GM21367 (cell line): ENCODE results near the gene CCDC8.
"Not testable (repeated sequence)": the region's sequence is repeated elsewhere in the genome, so short reads cannot be mapped to it uniquely, and the experiment has no call there.

Experiments used
- ATAC-seq: cut with Tn5 transposase; IDR thresholded peaks from one replicate; pipeline ENCODE4 v1.9.1; 2021; ENCODE audit not compliant: unreplicated experiment

The CCDC8 gene

DNA sequence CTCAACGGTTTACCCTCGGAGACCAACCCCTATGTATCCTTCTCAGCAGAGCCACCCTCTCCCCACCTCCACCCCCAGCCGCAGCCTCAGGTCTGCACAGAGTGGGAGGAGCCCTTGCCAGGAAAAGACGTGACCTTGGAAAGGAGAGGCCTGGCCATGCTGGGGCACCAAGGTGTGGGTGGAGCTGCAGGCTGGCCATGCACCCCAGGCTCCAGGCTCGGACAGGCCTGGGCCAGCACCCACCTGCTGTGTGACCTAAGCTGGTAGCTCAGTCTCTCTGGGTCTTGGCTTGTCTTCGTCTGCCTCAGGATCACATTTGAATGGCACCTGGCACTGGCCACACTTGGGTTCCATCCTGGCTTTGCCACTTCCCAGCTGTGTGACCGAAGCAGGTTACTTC, 29.5 kb downstream of the CCDC8 start:
- ATAC-seq: no peak

DNA sequence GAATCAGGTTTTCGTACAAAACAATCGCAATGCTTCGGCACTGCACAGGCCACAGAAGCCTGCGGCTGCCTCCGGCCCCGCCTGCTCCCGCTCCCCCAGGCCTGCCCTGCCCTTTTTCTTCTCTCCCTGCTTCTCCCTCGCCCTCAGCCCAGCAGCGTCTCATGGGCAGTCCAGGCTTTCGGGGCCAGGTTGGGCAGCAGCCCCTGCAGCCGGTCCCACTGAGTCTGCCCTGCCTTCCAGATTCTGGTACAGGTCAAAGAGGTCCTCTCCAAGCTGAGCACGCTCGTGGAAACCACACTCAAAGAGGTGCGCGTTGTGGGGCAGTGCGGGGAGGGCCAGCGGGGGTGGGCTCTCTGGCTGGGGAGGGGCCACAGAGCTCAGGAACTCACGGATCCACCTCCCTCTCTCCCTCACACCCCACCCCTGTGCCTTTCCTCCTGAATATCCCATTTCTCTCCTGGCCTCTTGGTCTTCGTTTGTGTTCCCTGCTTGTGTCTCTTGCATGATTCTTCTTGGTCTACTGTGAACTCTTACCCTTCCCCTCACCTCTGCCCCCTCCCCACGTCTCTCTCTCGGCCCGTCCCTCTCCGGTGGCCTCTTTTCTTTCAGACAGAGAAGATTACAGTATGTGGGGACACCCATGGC, 30.1 kb downstream of the CCDC8 start:
- no peak for ATAC-seq

DNA sequence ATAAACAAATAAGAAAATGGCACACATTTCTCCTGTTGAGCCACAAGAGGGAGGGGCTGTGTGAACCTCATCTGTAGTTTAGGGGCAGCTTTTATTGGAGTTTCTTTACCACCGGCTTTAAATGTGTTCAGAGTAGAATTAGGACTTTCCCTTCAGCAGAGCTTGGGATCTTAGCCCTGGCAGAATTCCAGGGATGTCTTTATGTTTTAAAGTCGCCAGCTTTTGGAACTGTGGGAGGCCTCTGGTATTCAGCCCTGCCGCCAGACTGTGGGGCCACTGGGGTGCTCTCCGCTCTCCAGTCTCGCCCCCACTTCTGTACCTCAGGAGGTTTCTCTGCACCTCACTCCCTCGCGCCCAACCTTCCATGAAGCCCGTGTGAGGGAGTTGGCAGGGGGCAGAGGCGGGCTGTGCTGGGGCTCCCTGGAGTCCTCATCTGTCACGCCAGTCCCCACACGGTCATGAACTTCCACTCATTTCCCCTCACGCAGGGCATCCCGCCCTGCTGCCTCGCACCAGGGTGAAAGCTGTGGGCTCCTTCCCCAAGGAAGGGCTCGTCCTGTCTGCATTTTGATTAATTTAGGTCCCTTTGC, 31.5 kb downstream of the CCDC8 start:
- no peak for ATAC-seq

DNA sequence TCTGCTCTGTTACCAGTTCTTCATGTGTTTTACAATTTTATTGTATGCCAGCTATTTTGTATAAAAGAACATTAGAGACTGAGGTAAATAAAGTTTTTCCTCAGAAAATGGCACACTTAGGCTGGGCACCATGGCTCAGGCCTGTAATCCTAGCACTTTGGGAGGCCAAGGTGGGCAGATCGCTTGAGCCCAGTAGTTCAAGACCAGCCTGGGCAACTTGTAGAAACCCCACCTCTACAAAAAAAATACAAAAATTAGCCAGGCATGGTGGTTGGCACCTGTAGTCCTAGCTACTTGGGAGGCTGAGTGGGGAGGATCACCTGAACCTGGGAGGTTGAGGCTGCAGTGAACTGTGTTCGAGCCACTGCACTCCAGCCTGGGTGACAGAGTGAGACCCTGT, 32.0 kb downstream of the CCDC8 start:
- ATAC-seq: no peak

DNA sequence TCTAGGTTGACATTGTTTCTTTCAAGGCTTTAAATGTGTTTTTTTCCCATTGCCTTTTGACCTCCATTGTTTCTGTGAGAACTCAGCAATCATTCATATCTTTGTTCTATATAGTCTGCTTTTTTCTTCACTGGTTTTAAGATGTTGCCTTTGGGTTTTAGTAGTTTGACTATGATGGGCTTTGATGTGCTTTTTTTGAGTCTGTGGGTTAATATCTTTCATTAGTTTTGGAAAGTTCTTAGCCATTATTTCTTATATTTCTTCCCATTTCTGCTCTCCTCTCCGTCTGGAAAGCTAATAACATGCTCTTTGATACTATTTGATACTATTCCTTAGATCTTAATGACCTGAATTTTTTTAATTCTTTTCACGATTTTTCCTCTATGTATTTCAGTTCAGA, 32.7 kb downstream of the CCDC8 start:
- no peak for ATAC-seq

DNA sequence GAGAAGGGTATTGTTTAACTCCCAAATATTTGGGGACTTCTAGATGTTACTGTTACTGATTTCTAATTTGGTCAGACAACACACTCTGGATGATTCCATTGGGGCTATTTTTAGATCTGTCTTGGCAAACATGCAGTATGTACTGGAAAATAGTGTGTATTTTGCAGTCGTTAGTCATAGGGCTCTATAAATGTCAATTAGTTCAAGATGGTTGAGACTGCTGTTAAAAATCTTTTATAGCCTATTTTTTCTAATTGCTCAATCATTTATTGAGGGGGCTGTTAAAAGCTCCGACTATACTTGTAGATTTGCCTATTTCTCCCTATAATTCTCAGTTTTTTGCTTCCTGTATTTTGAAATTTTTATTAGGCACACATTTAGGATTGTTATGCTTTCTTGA, 35.1 kb downstream of the CCDC8 start:
- ATAC-seq: no peak

DNA sequence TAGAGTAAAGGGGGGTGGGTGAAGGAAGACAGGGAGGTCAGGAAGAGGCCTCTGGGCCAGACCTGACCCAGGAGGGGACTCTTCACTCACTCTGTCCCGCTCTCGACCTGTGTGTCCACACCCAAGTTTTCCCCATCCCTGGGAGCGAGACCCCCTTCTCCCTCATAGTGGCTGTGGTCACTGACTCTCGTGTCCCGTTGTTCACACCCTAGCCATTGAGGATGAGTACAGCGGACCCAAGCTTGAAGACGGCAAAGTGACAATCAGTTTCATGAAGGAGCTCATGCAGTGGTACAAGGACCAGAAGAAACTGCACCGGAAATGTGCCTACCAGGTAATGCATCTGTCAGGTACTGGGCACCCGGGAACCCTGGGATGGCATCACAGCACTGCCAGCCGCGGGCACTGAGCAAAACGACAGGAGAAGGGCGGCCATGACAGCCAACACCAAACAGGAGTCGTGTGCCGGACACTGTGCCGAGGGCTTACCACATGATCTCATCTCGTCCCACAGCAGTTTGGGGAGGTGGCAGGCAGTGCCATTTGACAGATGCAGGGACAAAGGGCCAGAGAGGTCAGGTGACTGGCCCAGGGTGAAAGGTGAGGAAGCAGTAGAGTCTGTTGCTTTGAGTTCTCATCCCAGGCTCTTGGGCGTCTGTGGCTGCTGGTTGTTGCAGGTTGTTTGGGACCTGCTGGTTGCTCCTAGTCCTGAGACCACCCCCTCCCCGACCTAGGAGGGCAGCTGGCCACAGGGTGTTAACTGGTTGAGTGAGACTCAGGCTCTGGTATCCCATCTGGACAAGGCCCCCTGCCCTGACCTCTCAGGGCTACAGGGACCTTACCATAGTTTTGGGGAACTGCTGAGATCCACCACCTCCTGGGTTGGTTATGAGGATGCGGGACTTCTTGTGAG, 36.9 kb downstream of the CCDC8 start:
- no peak for ATAC-seq

DNA sequence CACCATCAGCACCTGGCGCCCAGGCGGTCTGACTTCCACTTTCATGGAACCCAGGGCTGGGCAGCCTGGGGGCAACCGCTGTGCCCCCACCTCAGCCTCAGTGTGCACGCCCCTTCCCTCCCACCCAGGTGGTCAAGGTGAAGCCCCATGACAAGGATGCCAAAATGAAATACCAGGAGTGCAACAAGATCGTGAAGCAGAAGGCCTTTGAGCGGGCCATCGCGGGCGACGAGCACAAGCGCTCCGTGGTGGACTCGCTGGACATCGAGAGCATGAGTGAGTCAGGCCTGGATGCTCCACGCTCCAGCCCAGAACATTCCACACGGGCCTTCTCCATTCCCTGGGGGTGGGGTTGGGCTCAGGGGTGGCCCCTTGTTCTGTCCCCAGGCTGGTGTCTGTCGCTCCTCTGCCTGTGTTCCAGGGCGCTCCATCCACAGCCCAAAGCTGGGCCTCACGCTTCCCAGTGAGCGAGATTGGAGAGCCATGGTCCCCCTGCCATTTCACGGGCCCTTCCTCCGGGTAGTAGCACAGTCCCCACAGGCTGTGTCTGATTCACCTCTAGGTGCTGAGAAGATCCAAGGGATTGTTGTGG, 37.8 kb downstream of the CCDC8 start:
- ATAC-seq: not testable (repeated sequence)

DNA sequence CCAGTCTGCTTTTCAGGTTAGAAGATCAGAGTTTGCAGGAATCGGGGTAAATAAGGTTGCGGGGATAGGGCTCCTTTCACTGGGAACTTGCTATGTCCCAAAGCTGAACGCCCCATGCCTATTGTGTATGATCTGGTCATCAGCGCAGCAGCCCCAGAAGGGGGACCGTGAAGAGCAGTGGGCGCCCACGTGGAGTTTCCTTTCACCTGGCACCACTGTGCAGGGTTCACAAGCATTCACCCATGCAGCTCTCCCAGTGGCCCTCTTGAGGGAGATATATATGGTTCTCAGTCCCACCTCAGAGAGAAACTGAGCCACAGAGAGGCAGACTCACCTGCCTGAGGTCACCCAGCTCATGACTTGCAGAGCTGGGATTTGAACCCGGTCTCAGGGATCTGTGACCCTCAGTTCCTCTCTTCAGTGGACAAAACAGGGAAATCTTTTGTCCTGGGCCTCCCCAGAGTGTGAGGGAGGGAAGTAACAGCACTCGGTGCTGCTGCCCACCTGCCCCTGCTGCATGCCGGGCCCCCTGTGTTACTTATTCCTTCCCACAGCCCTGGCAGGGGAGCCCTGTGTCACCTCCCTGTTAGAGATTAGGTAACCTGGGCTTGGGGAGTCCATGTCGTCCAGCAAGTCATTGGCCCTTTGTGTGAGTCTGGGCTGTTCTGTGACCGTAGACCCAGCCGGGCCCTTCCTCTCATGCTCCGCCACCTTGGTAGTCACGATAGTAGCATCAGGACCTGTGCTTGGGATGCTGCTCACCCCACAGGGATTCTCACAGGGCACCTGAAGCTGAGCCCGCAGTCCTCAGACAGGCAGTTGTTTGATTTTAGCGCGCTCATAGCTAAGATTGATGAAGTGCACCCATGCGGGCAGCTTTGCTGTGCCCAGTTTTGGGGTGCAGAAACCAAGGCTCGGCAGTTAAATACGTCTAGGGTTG, 38.6 kb downstream of the CCDC8 start:
- no peak for ATAC-seq

DNA sequence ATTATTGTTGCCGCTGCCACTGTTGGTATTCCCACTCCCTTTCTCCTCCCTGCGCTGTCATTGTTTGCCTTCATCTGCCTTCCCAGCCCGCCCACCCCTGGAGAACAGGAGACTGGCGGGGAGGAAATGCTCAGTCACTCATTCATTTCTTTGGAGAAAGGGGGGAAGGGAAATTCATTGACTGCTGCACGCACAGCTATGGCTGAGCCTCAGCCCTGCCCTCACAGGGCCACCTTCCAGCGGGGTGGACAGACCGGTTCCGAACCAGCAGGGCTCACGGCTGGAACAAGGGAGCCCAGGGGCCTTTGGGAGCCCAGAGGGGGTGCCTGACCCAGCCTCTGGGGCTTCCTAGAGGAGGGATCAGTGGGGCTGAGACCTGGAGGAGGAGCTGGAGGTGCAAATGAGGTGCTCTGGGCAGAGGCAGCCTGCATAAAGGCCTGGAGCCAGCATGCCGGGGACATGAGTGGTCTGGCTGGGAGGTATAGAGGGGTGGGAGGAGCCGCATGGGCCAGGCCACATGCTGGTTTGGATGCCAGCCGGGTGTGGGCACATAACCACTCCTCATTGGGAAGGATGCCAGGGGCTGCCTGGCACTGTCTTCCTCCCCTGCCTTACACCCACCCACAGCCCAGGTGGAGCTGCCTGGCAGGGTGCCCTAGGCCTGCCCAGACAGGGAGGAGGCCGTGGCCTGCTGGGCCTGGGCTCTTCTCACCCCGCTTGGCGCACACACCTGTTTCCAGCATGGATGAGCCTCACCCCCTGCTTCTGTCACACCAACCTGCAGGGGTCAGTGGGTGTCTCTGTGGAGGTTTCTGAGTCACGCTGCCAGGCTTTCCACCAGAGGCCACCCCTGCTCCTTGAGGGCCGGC, 39.6 kb downstream of the CCDC8 start:
- ATAC-seq: no peak

DNA sequence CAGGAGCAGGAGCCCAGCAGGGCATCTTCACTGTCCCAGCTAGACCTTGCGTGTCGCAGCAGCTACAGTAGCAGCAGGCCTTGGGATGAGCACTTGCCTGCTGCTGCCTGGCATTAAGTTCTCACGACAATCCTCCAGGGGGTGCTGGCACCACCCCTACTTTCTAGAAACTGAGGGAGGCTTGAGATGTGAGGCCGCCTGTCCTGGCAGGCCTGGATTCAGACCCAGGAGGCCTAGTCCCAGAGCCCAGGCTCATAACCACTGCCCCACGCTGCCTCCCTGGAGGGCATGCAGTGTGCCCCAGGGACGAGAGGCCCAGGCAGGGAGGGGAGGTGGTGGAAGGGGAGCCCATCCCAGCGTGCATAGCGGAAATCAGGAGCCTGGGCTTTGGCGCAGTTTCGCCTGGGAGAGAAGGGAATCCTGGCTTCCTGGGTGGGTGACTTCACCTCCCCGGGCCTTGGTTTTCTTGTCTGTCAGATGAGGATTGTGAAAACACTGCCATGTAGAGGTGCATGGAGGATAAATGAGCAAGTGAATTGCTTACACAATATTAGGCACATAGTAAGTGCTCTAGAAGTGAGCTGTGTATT, 40.4 kb downstream of the CCDC8 start:
- ATAC-seq: no peak

DNA sequence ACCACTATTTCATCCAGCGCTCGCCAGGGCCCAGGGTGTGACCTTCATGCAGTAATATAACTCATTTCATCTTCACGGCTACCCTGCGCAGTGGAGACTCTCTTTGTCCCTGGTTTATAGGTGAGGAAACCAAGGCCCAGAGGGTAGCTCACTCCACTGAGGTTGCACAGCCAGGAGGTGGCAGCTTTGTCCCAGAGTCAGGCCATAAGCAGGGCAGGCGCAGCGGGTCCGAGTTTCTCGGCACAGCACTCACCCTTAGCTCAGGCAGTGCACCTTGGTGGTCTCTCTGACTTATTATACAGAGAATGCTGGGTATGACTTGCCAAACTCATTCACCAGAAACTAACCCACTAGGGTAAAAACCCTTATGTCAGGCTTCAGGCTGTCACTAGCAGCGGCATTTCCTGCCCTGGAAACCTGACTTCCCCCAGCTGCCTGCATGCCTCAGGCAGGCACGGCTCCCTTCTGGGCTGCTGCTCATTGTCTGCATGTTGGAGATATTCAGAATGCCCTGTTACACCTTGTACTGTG, 41.9 kb downstream of the CCDC8 start:
- no peak for ATAC-seq

DNA sequence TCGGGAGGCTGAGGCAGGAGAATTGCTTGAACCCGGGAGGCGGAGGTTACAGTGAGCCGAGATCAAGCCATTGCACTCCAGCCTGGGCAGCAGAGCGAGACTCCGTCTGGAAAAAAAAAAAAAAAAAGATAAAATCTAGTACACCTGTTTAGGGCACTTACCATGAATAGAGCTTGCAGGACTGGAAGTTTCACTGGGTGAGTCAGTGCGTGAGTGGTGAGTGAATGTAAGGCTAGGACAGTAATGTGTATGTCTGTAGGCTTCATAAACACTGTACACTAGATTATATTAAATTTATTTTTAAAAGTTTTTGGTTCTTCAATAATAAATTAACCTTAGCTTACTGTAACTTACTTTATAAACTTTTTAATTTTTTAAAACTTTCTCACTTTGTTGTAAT, 43.5 kb downstream of the CCDC8 start:
- ATAC-seq: no peak

DNA sequence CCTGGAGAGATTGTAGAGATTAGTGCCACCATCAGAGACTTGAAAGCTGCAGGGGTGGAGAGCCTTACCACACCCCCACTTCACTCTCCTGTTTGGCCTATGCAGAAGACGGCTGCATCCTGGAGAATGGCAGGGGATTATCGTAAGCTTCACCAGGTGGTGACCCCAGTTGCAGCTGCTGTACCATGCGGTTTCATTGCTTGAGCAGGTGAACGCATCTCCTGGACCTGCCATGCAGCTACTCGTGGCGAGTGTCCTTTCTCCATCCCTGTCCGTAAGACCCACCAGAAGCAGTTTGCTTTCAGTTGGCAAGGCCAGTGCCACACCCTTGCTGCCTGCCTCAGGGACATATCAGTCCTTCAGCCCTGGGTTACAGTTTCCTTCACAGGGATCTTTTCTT, 45.2 kb downstream of the CCDC8 start:
- no peak for ATAC-seq

DNA sequence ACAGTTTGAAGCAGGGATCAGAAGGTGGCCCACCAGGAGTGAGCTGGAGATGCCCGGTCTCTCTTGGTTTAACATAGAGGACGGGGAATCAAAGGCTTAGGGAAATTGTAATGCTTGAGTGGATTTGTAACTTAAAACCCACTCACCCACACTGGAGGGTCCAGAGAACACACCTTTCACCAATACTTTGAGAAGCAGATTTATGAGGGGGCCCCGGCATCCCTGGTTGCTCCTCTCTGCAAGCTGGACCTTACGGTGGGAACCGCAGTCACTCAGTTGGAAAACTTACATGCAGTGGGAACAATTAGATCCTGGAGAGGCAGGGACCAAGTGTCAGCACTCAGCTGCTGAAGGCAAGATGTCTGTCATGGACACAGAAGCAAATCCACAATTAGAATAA, 45.9 kb downstream of the CCDC8 start:
- no peak for ATAC-seq

DNA sequence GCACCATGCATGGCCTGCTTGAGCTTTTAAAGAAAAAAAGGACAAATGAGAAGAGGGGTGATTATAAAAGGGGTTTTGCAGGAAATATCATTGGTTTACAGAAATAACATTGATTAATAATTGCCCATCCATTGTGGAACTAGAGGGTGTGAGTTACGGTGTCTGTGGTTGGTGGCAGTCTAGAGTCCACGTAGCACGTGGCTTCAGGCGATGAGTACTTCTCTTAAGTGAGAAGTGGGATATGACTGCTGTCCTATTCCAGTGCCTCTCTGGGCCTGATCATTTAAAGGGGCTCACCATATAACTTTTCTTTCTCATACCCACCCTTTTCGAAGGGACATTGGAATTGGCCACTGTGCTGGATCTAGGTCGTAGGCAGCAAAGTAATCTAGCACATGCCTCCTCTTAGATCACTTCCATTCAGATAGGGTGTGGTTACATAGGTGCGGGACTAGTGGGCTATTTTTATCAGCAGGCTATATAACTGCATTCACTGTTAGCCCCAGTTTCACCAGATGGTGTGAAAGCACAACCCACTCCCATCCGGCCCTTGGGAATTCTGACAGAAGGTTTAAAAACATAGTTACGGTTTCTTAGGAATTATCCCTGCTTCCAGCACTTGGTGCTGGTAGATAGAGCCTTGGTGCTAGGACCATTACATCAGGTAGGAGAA, 46.6 kb downstream of the CCDC8 start:
- no peak for ATAC-seq

DNA sequence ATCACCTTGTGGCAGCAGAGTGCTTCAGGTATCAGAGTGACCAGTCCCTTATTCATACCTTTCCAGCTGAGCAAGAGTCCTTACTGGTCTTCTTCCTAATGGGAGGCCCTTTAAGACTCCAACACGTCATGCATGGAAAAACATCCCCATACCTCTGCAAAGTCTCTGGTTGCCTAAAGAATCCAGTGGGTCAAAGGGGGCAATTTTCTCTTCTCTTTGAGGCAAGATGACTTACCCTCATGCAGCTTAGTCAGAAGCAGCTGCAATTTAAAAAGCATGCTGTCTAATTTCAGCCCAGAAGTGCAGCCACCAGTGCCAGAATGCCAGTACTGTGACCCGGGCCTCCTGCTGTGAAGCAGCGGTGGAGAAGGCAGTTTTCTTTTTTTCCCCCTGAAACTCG, 47.8 kb downstream of the CCDC8 start:
- ATAC-seq: no peak

DNA sequence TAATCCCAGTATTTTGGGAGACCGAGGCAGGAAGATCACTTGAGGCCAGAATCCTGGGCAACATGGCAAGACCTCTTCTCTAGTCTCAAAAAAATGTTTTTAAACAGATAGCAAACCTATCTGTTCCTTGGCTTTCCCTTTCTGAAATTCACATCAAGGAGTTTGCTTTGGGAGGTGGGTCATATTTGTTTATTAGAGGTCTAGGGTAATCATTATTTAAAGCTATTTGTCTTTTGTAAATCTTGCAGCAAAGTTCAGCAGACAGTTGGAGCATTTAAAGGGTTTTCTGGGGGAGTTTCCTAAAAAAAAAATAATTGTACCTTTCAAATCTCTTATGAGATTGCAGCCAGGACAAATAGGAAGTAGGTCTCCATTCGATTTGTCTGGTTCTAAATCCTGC, 49.0 kb downstream of the CCDC8 start:
- no peak for ATAC-seq

DNA sequence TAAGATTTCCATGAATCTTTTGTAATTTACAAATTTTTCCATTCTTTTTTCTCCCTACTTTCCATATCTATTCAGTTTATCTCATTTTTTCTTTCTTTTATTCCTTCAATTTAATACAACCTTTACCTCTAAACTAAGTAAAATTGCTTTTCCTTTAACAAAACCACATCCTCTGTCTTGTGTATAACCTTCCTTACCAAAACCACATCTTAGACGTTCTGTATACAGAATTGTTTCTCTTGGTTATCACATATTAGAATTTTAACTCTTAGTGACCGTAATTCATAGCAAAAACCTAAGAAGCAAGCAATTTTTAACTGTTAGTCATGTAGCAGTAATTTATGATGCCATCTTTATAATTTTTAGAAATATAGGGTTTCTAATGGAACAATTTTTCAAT, 51.4 kb downstream of the CCDC8 start:
- no peak for ATAC-seq
